ENCODE measurements around the gene SCRT2. TPM values are rescaled to one million over a fixed set of nuclear protein-coding genes. Genes with fewer than 3 reads are reported as not detected.

SCRT2 gene
- total and polyA plus RNA-seq, 4 donors = not detected

- 94 to 95% methylated on average over 5 of the region's 5 CpGs for WGBS, 2 donors
- ATAC-seq (ENCODE audit: insufficient read depth, low FRiP score) = no peak
- no peak for DNase-seq
- H3K27me3 ChIP-seq (ENCODE audit: control insufficient read depth in 3 of 3, insufficient read depth in 3 of 3, low read length in 2 of 3) = peaks cover 0 to 4% (median 0%) of the 10 kb centered on the region in 3 donors
- TF ChIP-seq, protein P1, sequence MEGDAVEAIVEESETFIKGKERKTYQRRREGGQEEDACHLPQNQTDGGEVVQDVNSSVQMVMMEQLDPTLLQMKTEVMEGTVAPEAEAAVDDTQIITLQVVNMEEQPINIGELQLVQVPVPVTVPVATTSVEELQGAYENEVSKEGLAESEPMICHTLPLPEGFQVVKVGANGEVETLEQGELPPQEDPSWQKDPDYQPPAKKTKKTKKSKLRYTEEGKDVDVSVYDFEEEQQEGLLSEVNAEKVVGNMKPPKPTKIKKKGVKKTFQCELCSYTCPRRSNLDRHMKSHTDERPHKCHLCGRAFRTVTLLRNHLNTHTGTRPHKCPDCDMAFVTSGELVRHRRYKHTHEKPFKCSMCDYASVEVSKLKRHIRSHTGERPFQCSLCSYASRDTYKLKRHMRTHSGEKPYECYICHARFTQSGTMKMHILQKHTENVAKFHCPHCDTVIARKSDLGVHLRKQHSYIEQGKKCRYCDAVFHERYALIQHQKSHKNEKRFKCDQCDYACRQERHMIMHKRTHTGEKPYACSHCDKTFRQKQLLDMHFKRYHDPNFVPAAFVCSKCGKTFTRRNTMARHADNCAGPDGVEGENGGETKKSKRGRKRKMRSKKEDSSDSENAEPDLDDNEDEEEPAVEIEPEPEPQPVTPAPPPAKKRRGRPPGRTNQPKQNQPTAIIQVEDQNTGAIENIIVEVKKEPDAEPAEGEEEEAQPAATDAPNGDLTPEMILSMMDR (IDR thresholded peaks at IDR 0.05; ENCODE audit: control extremely low read depth, extremely low read depth) = no peak
- H3K4me3 ChIP-seq = no peak overlapping the region
- H3K9me3 ChIP-seq (ENCODE audit: control insufficient read depth in 4 of 4, insufficient read depth in 3 of 4, low read length in 3 of 4) = peaks cover 0 to 9% (median 0%) of the 10 kb centered on the region in 4 donors
- peaks cover 7 to 25% (median 9%) of the 10 kb centered on the region in 4 donors for H3K36me3 ChIP-seq (ENCODE audit: control insufficient read depth in 4 of 4, insufficient read depth in 4 of 4, low read length in 4 of 4)
- peaks cover 0 to 9% (median 5%) of the 10 kb centered on the region in 5 donors for H3K4me1 ChIP-seq (ENCODE audit: control insufficient read depth in 5 of 5, insufficient read depth in 5 of 5, low read length in 5 of 5)
- no peak overlapping the region for H3K27ac ChIP-seq (ENCODE audit: low read depth in 1 of 2, low read length in 1 of 2)
- H3K9ac ChIP-seq (ENCODE audit: insufficient read depth in 1 of 2, low read length in 2 of 2) = no peak overlapping the region
Observed at GRCh38 chr20:650281-650680, 25.3 kb downstream of the SCRT2 start.

- peaks cover 0 to 2% (median 1%) of the 10 kb centered on the region in 5 donors for H3K4me1 ChIP-seq (ENCODE audit: control insufficient read depth in 5 of 5, insufficient read depth in 5 of 5, low read length in 5 of 5)
- H3K27me3 ChIP-seq (ENCODE audit: control insufficient read depth in 3 of 3, insufficient read depth in 3 of 3, low read length in 2 of 3) = no peaks in the 10 kb centered on the region
- peaks cover 0 to 9% (median 0%) of the 10 kb centered on the region in 4 donors for H3K9me3 ChIP-seq (ENCODE audit: control insufficient read depth in 4 of 4, insufficient read depth in 3 of 4, low read length in 3 of 4)
- H3K9ac ChIP-seq (ENCODE audit: insufficient read depth in 1 of 2, low read length in 2 of 2) = no peak overlapping the region
- peaks cover 7 to 25% (median 9%) of the 10 kb centered on the region in 4 donors for H3K36me3 ChIP-seq (ENCODE audit: control insufficient read depth in 4 of 4, insufficient read depth in 4 of 4, low read length in 4 of 4)
- DNase-seq = no peak
- ATAC-seq (ENCODE audit: insufficient read depth, low FRiP score) = no peak
- TF ChIP-seq, protein P1 (IDR thresholded peaks at IDR 0.05; ENCODE audit: control extremely low read depth, extremely low read depth) = no peak
- no peak overlapping the region for H3K4me3 ChIP-seq
- H3K27ac ChIP-seq (ENCODE audit: low read depth in 1 of 2, low read length in 1 of 2) = no peak overlapping the region
- 95 to 96% methylated on average over 2 of the region's 2 CpGs for WGBS, 2 donors
Observed at GRCh38 chr20:647479-648019, 28.1 kb downstream of the SCRT2 start.

- Histone ChIP-seq H3K27me3 (ENCODE audit: control insufficient read depth in 3 of 3, insufficient read depth in 3 of 3, low read length in 2 of 3) (no peaks in the 10 kb centered on the region), H3K9ac (ENCODE audit: insufficient read depth in 1 of 2, low read length in 2 of 2) (no peak overlapping the region), H3K36me3 (ENCODE audit: control insufficient read depth in 4 of 4, insufficient read depth in 4 of 4, low read length in 4 of 4) (peaks cover 7 to 25% (median 9%) of the 10 kb centered on the region in 4 donors), H3K4me1 (ENCODE audit: control insufficient read depth in 5 of 5, insufficient read depth in 5 of 5, low read length in 5 of 5) (peaks cover 0 to 2% (median 0%) of the 10 kb centered on the region in 5 donors), H3K27ac (ENCODE audit: low read depth in 1 of 2, low read length in 1 of 2) (no peak overlapping the region), H3K9me3 (ENCODE audit: control insufficient read depth in 4 of 4, insufficient read depth in 3 of 4, low read length in 3 of 4) (peaks cover 0 to 9% (median 0%) of the 10 kb centered on the region in 4 donors), H3K4me3 (no peak overlapping the region)
- TF ChIP-seq, protein P1 (IDR thresholded peaks at IDR 0.05; ENCODE audit: control extremely low read depth, extremely low read depth) = no peak
- ATAC-seq (ENCODE audit: insufficient read depth, low FRiP score) (no peak), DNase-seq (no peak)
- WGBS, 2 donors = 91 to 95% methylated on average over 2 of the region's 2 CpGs
Observed at GRCh38 chr20:646868-647233, 28.8 kb downstream of the SCRT2 start.

Measured in lung (tissue), 12 donors.